Measurements from ENCODE around the gene ORC4.

The ORC4 gene

DNA sequence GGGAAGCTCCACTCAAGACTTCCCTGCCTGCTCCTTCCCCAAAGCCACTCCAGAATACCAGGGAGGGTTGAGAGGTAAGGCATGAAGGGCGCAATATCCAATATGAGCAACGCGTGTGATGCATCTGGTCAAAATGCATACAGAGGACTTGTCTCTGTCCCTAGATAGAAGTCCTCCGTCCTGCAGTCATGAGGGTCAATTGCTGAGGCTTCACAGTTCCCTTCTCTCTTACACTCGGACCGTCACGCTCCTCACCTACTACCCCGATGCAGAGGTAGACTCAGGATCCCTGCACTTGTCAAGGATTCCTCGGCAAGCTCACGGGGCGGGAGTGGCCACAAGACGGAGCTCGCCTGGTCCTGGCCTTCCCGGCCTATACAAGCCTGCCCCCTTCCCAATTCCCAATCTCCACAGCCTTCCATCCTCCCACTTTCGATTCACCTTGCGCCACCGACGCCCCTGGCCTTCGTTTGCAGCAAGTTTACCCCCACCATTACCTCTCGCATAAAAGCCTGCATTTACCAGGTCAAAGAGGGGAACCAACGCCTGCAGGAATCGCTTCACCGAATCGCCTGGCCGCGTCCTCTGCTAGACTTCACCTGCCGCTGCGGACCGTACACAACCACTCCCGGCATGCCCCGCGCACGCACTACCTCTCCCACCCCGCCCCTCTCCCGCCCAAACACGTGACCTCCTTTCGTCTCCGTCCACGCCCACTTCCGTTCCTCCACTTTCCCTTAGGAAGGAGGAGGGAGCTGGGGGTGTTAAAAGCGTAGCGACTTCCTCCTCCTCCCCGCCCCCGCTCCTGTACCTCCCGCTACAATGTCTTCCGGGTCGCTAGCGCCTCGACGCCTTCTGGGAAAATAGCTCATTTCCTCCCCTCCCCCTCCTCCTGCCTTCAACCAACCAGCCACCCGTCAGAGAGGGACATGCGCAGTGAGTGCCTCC lies at the start of gene ORC4:
Gene ORC4 (minus strand): TSS at position 627 of the 948 bp plus-strand sequence. CDS start 44,779 bp downstream, outside the sequence.
- peak within 1 kb of the TSS; percentile 98 to 99 (median 99) for H3K4me3 Mint-ChIP-seq

DNA sequence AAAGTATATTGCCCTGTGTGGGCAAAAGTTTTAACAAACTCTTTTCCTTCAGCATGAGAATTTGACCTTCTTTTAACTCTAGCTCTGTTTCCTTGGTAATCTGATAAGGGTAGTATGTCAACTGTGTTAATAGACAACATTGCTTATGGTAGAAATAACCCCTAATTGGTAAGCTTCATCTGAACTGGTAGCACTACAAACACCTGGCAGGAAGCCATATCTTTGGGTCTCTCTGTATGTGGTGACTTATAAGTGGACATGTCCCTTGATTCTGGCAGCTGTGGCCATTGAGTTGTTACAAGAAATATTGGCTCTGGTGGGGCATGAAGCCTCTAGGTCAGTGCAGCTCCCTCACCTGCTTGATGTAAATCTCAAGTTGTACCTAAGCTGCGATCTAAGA lies 47.3 kb upstream of the ORC4 start:
- Mint-ChIP-seq H3K27ac (peak overlapping the region in 2 of 3 experiments; percentile 23 to 39), H3K27me3 (ENCODE audit: low read depth) (no peaks in the 10 kb centered on the region), H3K9me3 (no peaks in the 10 kb centered on the region), H3K36me3 (ENCODE audit: low read depth) (peaks cover 19% of the 10 kb centered on the region), H3K4me3 (no peak overlapping the region), H3K4me1 (peaks cover 5% of the 10 kb centered on the region)
- TF ChIP-seq, protein P1, sequence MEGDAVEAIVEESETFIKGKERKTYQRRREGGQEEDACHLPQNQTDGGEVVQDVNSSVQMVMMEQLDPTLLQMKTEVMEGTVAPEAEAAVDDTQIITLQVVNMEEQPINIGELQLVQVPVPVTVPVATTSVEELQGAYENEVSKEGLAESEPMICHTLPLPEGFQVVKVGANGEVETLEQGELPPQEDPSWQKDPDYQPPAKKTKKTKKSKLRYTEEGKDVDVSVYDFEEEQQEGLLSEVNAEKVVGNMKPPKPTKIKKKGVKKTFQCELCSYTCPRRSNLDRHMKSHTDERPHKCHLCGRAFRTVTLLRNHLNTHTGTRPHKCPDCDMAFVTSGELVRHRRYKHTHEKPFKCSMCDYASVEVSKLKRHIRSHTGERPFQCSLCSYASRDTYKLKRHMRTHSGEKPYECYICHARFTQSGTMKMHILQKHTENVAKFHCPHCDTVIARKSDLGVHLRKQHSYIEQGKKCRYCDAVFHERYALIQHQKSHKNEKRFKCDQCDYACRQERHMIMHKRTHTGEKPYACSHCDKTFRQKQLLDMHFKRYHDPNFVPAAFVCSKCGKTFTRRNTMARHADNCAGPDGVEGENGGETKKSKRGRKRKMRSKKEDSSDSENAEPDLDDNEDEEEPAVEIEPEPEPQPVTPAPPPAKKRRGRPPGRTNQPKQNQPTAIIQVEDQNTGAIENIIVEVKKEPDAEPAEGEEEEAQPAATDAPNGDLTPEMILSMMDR (IDR thresholded peaks at IDR 0.05; ENCODE audit: unreplicated experiment in 3 of 3): no peak

More for the DNA sequence above, at the start of gene ORC4:
- no peaks in the 10 kb centered on the region for H3K27me3 Mint-ChIP-seq (ENCODE audit: low read depth)
- TF ChIP-seq, protein P1 (IDR thresholded peaks at IDR 0.05; ENCODE audit: unreplicated experiment in 3 of 3): peak; percentile 29 to 59 (median 36)
- peaks cover 10% of the 10 kb centered on the region for H3K36me3 Mint-ChIP-seq (ENCODE audit: low read depth)
- H3K4me1 Mint-ChIP-seq: peaks cover 48% of the 10 kb centered on the region
- no peaks in the 10 kb centered on the region for H3K9me3 Mint-ChIP-seq
- H3K27ac Mint-ChIP-seq: peak within 1 kb of the TSS; percentile 95 to 98 (median 98)

DNA sequence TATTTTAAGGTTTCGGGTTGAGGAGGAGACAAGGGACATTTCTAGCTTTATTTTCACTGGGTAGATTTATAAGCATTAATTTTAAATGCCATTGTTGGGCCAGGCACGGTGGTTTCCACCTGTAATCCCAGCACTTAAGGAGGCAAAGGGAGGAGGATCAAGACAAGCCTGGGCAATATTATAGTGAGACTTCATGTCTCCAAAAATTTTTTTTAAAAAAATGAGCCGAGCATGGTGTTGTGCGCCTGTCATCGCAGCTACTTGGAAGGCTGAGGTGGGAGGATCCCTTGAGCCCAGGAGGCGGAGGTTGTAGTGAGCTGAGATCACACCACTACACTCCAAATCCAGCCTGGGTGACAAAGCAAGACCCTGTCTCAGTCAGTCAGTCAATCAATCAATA lies 45.4 kb upstream of the ORC4 start:
- Mint-ChIP-seq H3K36me3 (ENCODE audit: low read depth) (peaks cover 10% of the 10 kb centered on the region), H3K9me3 (no peaks in the 10 kb centered on the region), H3K27ac (peak overlapping the region in 2 of 3 experiments; percentile 9 to 13), H3K4me3 (no peak overlapping the region), H3K4me1 (peaks cover 5% of the 10 kb centered on the region), H3K27me3 (ENCODE audit: low read depth) (no peaks in the 10 kb centered on the region)
- TF ChIP-seq, protein P1 (IDR thresholded peaks at IDR 0.05; ENCODE audit: unreplicated experiment in 3 of 3): no peak

DNA sequence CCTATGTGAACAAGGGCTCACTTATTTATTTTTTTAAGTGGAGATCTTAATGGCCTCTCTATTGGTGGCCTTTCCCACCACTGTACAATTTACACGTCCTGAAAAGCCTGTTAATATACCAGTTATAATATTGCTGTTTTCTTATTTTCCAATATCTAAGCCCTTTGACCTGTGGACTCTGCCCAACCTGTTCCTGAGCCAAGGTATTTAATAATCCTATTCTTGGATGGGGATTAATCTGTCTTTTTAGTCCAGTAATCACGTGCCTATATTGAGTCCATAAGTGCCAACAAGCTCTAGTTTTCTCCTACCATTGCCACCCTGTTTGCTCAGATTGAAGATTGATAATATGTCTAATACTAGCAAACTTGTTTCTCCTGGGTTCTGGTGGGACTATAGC lies 43.1 kb upstream of the ORC4 start:
- no peak overlapping the region for H3K27ac Mint-ChIP-seq
- no peaks in the 10 kb centered on the region for H3K27me3 Mint-ChIP-seq (ENCODE audit: low read depth)
- H3K36me3 Mint-ChIP-seq (ENCODE audit: low read depth): peaks cover 10% of the 10 kb centered on the region
- no peaks in the 10 kb centered on the region for H3K9me3 Mint-ChIP-seq
- H3K4me3 Mint-ChIP-seq: no peak overlapping the region
- TF ChIP-seq, protein P1 (IDR thresholded peaks at IDR 0.05; ENCODE audit: unreplicated experiment in 3 of 3): no peak
- H3K4me1 Mint-ChIP-seq: peaks cover 5% of the 10 kb centered on the region

DNA sequence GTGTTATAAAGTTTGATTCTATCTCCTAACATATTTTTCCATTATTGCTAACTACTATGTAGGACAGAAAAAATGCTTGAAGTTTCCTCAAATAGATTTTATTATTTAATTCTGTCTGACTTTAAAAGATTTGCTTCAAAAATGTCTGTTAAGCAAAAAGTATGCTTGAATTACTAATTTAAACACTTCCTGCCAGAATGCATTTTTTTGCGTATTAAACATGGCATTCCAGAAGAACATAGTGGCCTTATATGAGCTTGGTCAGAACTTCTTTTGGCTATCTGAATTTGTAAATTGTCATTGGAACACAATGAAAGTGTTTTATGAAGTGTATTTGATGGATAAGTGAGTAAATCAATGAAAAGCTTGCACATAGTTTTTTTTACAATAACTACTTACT lies 38.1 kb upstream of the ORC4 start:
- Mint-ChIP-seq H3K27me3 (ENCODE audit: low read depth) (no peaks in the 10 kb centered on the region), H3K4me3 (no peak overlapping the region), H3K36me3 (ENCODE audit: low read depth) (peaks cover 8% of the 10 kb centered on the region), H3K4me1 (no peaks in the 10 kb centered on the region), H3K9me3 (no peaks in the 10 kb centered on the region), H3K27ac (no peak overlapping the region)
- TF ChIP-seq, protein P1 (IDR thresholded peaks at IDR 0.05; ENCODE audit: unreplicated experiment in 3 of 3): no peak

Data from nephron (organoid).